Prostate gland (tissue), 2 donors: Measurements from ENCODE around the gene CPS1. TPM values are rescaled to one million over a fixed set of nuclear protein-coding genes. Genes with fewer than 3 reads are reported as not detected.

Experiments used
- DNase-seq: peaks from one replicate; pipeline ENCODE4 v3.0.0-alpha.2; 2019; ENCODE audit warnings: low spot score
- H3K27ac ChIP-seq, 2 donors: fragments of 200-600 bp; sonication (generic); 2 replicates each; pipeline ENCODE4 v1.5.1; 2017 to 2019
- H3K27me3 ChIP-seq: fragments of 200-600 bp; sonication (generic); replicated peaks from 2 replicates; pipeline ENCODE4 v1.5.1; 2019; ENCODE audit not compliant: insufficient read depth
- H3K36me3 ChIP-seq, 2 donors: fragments of 200-600 bp; sonication (generic); 1 replicate in 1 of 2; 2 replicates in 1 of 2; pipeline versions ENCODE4 v1.5.1 to v1.8.1; 2017 to 2019
- H3K4me1 ChIP-seq: fragments of 200-600 bp; sonication (generic); replicated peaks from 2 replicates; pipeline ENCODE4 v1.5.1; 2019
- H3K4me3 ChIP-seq, 2 donors: fragments of 200-600 bp; sonication (generic); 2 replicates each; pipeline ENCODE4 v1.5.1; 2017 to 2019
- H3K9me3 ChIP-seq: fragments of 200-600 bp; sonication (generic); 2 replicates; pipeline ENCODE4 v1.5.1; 2017
- POLR2A ChIP-seq: fragments of 450-650 bp; IDR thresholded peaks from one replicate; pipeline ENCODE4 v1.6.1; 2016; ENCODE audit warnings: antibody characterized with exemption, mild to moderate bottlenecking
- POLR2AphosphoS5 ChIP-seq: sonication (generic); formaldehyde crosslinking; IDR thresholded peaks from one replicate; pipeline ENCODE4 v1.6.1; 2017; ENCODE audit warnings: antibody characterized with exemption
- WGBS: methylation state at CpG from one replicate; pipeline ENCODE4 v1.1.5; 2018; 5-methylcytosine and 5-hydroxymethylcytosine counted together
- intact Hi-C: fragments of 100-400 bp; cut with DNase I; formaldehyde crosslinking; loops from one replicate; pipeline ENCODE4 v1.14.2; 2022
- total RNA-seq, 2 donors: library from RNA; depleted of rRNA; stranded (reverse); fragments of >200 nt; gene quantifications; one replicate each; pipeline ENCODE4 v1.1.0, GENCODE V29; 2016
- TF ChIP-seq, protein P1 (sequence below), 4 experiments: fragments of 200-600 bp in 2 of 4; fragments of 450-650 bp in 2 of 4; sonication (generic) in 2 of 4; IDR thresholded peaks; 1 replicate in 3 of 4; 2 replicates in 1 of 4; pipeline ENCODE4 v1.5.1; 2016 to 2019; ENCODE audit warnings: antibody characterized with exemption in 4 of 4, mild to moderate bottlenecking in 2 of 4, moderate library complexity in 2 of 4

CPS1 gene
- total RNA-seq, 2 donors from 2014 or later = 0.68 to 15.8 TPM

DNA sequence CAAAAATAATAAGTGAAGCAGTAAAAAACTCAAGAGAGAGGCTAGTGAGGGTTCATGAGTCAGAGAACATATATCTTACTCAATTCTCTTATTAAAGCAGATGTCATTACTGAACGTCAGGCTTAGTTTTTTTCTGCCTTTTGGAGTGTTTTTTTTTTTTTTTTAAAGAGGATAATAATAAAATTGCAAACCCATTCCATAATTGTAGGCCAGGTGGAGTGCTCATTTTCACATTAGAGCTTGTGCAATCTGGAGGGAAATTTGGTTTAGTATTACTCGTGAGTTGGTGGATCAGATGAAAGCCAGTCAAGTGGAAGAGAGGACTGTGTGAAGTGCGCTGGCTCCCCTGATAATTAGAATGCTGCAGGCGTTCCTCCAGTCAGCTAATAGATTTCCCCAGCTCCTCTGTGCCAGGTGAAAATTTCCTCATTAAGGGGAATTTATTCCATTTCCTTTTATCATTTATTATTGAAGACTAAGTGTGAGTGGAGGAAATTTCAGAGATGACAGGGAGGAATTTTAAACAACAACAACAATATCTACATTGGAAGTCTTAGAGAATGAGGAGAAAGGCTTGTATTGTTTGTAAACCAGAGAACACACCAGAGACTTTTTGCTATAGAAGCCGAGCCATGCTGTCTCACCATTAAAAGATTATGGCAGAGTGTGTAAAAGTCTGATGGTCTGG lies 74.6 kb downstream of the CPS1 start:
- 59% methylated on average over 5 of the region's 5 CpGs for WGBS
- DNase-seq = no peak
- no peaks in the 10 kb centered on the region for H3K27me3 ChIP-seq
- no peak overlapping the region for H3K27ac ChIP-seq
- H3K4me3 ChIP-seq = no peak overlapping the region
- no peak for TF ChIP-seq POLR2AphosphoS5
- TF ChIP-seq, protein P1, sequence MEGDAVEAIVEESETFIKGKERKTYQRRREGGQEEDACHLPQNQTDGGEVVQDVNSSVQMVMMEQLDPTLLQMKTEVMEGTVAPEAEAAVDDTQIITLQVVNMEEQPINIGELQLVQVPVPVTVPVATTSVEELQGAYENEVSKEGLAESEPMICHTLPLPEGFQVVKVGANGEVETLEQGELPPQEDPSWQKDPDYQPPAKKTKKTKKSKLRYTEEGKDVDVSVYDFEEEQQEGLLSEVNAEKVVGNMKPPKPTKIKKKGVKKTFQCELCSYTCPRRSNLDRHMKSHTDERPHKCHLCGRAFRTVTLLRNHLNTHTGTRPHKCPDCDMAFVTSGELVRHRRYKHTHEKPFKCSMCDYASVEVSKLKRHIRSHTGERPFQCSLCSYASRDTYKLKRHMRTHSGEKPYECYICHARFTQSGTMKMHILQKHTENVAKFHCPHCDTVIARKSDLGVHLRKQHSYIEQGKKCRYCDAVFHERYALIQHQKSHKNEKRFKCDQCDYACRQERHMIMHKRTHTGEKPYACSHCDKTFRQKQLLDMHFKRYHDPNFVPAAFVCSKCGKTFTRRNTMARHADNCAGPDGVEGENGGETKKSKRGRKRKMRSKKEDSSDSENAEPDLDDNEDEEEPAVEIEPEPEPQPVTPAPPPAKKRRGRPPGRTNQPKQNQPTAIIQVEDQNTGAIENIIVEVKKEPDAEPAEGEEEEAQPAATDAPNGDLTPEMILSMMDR (IDR thresholded peaks at IDR 0.05) = no peak
- TF ChIP-seq POLR2A = no peak
- intact Hi-C loops = no loop called here
- H3K36me3 ChIP-seq = no peaks in the 10 kb centered on the region
- H3K4me1 ChIP-seq = no peaks in the 10 kb centered on the region
- no peaks in the 10 kb centered on the region for H3K9me3 ChIP-seq

DNA sequence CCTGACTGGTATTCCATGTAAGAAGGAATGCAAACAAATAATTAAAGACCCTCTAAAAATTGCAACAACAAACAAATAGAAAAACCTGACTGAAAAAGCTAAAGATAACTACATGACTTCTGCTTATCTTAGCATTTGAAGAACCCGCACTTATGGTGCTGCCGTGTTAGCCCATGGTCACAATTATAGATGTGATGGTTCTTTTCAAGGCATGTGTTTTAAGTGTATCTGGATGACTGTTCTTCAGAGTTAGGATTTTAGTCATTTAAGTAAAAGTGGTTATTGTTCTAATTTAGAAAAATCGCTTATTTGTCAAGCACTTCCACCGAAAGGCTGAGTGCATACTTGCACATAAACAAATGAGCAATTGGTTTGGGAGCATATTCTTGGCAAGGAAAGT lies 77.3 kb downstream of the CPS1 start:
- Histone ChIP-seq H3K27me3 (no peaks in the 10 kb centered on the region), H3K4me1 (no peaks in the 10 kb centered on the region), H3K36me3 (no peaks in the 10 kb centered on the region), H3K4me3 (no peak overlapping the region), H3K27ac (no peak overlapping the region), H3K9me3 (no peaks in the 10 kb centered on the region)
- intact Hi-C loops = no loop called here
- no peak for DNase-seq
- TF ChIP-seq, protein P1 (IDR thresholded peaks at IDR 0.05) = no peak
- no peak for TF ChIP-seq POLR2A
- TF ChIP-seq POLR2AphosphoS5 = no peak
- 96% methylated on average over 4 of the region's 4 CpGs for WGBS

DNA sequence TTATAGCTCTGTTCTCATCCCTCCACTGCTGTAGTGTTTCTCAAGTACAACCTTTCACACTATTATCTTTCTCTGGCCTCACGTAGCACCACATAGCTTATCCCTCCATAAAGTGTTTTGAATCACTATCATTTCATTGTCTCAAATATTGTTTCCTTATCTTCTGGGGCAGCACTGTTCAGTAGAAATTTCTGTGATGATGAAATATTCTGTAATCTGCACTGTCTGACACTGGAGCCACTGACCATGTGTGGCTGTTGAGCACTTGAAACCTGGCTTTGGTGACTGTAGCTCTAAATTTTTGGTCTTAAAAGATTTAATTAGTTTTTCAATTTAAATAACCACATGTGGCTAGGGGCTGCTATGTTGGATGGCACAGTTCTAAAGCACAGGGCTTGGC lies 78.9 kb downstream of the CPS1 start:
- 85% methylated on average over 1 of the region's 1 CpG for WGBS
- TF ChIP-seq, protein P1 (IDR thresholded peaks at IDR 0.05) = no peak
- TF ChIP-seq POLR2AphosphoS5 = no peak
- TF ChIP-seq POLR2A = no peak
- Histone ChIP-seq H3K27me3 (no peaks in the 10 kb centered on the region), H3K9me3 (no peaks in the 10 kb centered on the region), H3K4me1 (no peaks in the 10 kb centered on the region), H3K36me3 (no peaks in the 10 kb centered on the region), H3K4me3 (no peak overlapping the region), H3K27ac (no peak overlapping the region)
- intact Hi-C loops = no loop called here
- no peak for DNase-seq

DNA sequence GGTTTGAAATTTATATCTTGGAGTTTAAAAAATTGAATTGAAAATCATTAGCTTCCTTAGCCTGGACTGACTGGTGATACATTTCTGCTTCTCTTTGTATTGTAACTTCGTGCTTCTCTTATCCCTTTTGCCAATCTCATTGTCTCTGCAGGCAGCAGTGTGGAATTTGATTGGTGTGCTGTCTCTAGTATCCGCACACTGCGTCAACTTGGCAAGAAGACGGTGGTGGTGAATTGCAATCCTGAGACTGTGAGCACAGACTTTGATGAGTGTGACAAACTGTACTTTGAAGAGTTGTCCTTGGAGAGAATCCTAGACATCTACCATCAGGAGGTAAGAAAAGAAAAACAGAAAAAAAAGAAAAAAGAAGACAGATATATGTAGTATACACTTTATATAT lies 85.9 kb downstream of the CPS1 start:
- Histone ChIP-seq H3K27ac (no peak overlapping the region), H3K27me3 (no peaks in the 10 kb centered on the region), H3K9me3 (no peaks in the 10 kb centered on the region), H3K36me3 (no peaks in the 10 kb centered on the region), H3K4me1 (no peaks in the 10 kb centered on the region), H3K4me3 (no peak overlapping the region)
- DNase-seq = no peak
- 52% methylated on average over 4 of the region's 4 CpGs for WGBS
- intact Hi-C loops = no loop called here
- TF ChIP-seq POLR2AphosphoS5 = no peak
- TF ChIP-seq, protein P1 (IDR thresholded peaks at IDR 0.05) = no peak
- no peak for TF ChIP-seq POLR2A

DNA sequence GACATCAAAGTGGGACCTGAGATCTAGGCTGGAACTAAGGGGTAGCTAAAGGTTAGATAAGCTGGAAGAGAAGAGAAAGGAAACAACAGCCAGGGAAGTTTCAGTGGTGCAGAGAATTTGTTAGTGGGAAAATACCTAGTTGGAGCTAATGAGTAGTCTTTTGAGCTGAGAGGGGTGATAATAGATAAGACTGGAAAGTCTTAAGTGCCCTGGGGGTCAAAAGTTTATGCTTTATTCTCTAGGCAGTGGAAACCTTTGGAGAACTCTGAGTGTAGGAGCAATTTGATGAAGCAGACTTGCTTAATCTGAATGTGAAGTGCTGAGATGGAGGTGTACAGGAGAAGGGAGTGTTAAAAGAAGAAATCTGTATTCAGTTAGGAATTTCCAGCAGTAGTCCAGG lies 90.8 kb downstream of the CPS1 start:
- intact Hi-C loops = no loop called here
- no peak for TF ChIP-seq POLR2AphosphoS5
- TF ChIP-seq POLR2A = no peak
- TF ChIP-seq, protein P1 (IDR thresholded peaks at IDR 0.05) = no peak
- Histone ChIP-seq H3K4me1 (no peaks in the 10 kb centered on the region), H3K9me3 (no peaks in the 10 kb centered on the region), H3K27ac (no peak overlapping the region), H3K36me3 (no peaks in the 10 kb centered on the region), H3K4me3 (no peak overlapping the region), H3K27me3 (no peaks in the 10 kb centered on the region)
- DNase-seq = no peak
